NCI-H1092 treated with DMSO at 0.1 percent for 48 hours (cell line): ENCODE results near the gene JCAD.

Experiments used
- DNase-seq: peaks from one replicate; lab custom pipeline; 2025; lab: John Stamatoyannopoulos, UW

JCAD gene

GRCh38 chr10:30043476-30044270 lies 15.7 kb downstream of the JCAD start:
- DNase-seq = no peak

GRCh38 chr10:30042820-30043219 lies 16.6 kb downstream of the JCAD start:
- no peak for DNase-seq

- DNase-seq = no peak
These were observed 17.9 kb downstream of the JCAD start for GRCh38 chr10:30041196-30042105.

GRCh38 chr10:30040597-30040996 lies 18.8 kb downstream of the JCAD start:
- DNase-seq = no peak

- no peak for DNase-seq
These were observed 19.4 kb downstream of the JCAD start for GRCh38 chr10:30039988-30040387.

GRCh38 chr10:30039567-30039966 lies 19.8 kb downstream of the JCAD start:
- DNase-seq = no peak

GRCh38 chr10:30038781-30039536 lies 20.4 kb downstream of the JCAD start:
- no peak for DNase-seq

GRCh38 chr10:30037620-30038336 lies 21.6 kb downstream of the JCAD start:
- DNase-seq = no peak

- no peak for DNase-seq
These were observed 22.6 kb downstream of the JCAD start for GRCh38 chr10:30036811-30037210.

- DNase-seq = no peak
These were observed 23.0 kb downstream of the JCAD start for GRCh38 chr10:30036341-30036740.

- DNase-seq = no peak
These were observed 24.8 kb downstream of the JCAD start for GRCh38 chr10:30034433-30035137.

- DNase-seq = no peak
These were observed 27.3 kb downstream of the JCAD start for GRCh38 chr10:30032125-30032524.

GRCh38 chr10:30029872-30030256 lies 29.5 kb downstream of the JCAD start:
- DNase-seq = no peak

- no peak for DNase-seq
These were observed 30.1 kb downstream of the JCAD start for GRCh38 chr10:30029164-30029871.

GRCh38 chr10:30028738-30029030 lies 30.7 kb downstream of the JCAD start:
- DNase-seq = no peak

- no peak for DNase-seq
These were observed 31.2 kb downstream of the JCAD start for GRCh38 chr10:30028006-30028737.

- no peak for DNase-seq
These were observed 32.1 kb downstream of the JCAD start for GRCh38 chr10:30027057-30028005.

- DNase-seq = no peak
These were observed 32.8 kb downstream of the JCAD start for GRCh38 chr10:30026578-30026977.

- no peak for DNase-seq
These were observed 33.3 kb downstream of the JCAD start for GRCh38 chr10:30026080-30026479.
